Liver (tissue), 9 donors: ENCODE measurements around the gene HERPUD2. TPM values are rescaled to one million over a fixed set of nuclear protein-coding genes. Genes with fewer than 3 reads are reported as not detected.
"Not testable (repeated sequence)": the region's sequence is repeated elsewhere in the genome, so short reads cannot be mapped to it uniquely, and the experiment has no call there.

Experiments used
- DNase-seq: peaks from one replicate; pipeline ENCODE4 v3.0.0-alpha.2; 2017; ENCODE audit warnings: low spot score
- H3K27ac ChIP-seq, 2 donors: one replicate each; pipeline ENCODE4 v1.7.0; 2013; ENCODE audit warnings: inconsistent platforms in 2 of 2, low read length in 2 of 2, control low read depth in 1 of 2, low read depth in 1 of 2, mild to moderate bottlenecking in 1 of 2
- H3K27me3 ChIP-seq, 4 donors: one replicate each; pipeline versions ENCODE4 v1.6.1 to v1.7.0; 2013; ENCODE audit warnings: low read length in 3 of 4, inconsistent platforms in 1 of 4, mild to moderate bottlenecking in 1 of 4, moderate library complexity in 1 of 4; ENCODE audit not compliant: control insufficient read depth in 4 of 4, insufficient read depth in 4 of 4
- H3K36me3 ChIP-seq, 4 donors: one replicate each; pipeline versions ENCODE4 v1.6.1 to v1.7.0; 2013; ENCODE audit warnings: low read length in 3 of 4, mild to moderate bottlenecking in 3 of 4, low read depth in 1 of 4, moderate library complexity in 1 of 4; ENCODE audit not compliant: control insufficient read depth in 4 of 4, insufficient read depth in 3 of 4
- H3K4me1 ChIP-seq, 4 donors: one replicate each; pipeline versions ENCODE4 v1.6.1 to v1.7.0; 2013; ENCODE audit warnings: low read length in 3 of 4, mild to moderate bottlenecking in 3 of 4, moderate library complexity in 1 of 4; ENCODE audit not compliant: control insufficient read depth in 4 of 4, insufficient read depth in 4 of 4
- H3K4me3 ChIP-seq, 3 donors: one replicate each; pipeline versions ENCODE4 v1.6.1 to v1.7.0; 2013; ENCODE audit warnings: low read length in 3 of 3, control low read depth in 1 of 3, low read depth in 1 of 3, mild to moderate bottlenecking in 1 of 3
- H3K9ac ChIP-seq, 2 donors: one replicate each; pipeline ENCODE4 v1.7.0; 2013; ENCODE audit warnings: low read length in 2 of 2, mild to moderate bottlenecking in 2 of 2, moderate library complexity in 2 of 2, control low read depth in 1 of 2, low read depth in 1 of 2
- H3K9me3 ChIP-seq, 4 donors: one replicate each; pipeline versions ENCODE4 v1.6.1 to v1.7.0; 2013; ENCODE audit warnings: low read length in 3 of 4; ENCODE audit not compliant: control insufficient read depth in 4 of 4
- GABPA ChIP-seq, 2 donors: IDR thresholded peaks in 1 of 2; conservative IDR thresholded peaks in 1 of 2; 2 replicates each; pipeline ENCODE4 v1.6.1; 2016; ENCODE audit warnings: antibody characterized with exemption in 2 of 2, mild to moderate bottlenecking in 1 of 2, moderate library complexity in 1 of 2
- HNF4A ChIP-seq, 2 donors: conservative IDR thresholded peaks; 2 replicates each; pipeline ENCODE4 v1.6.1; 2016; ENCODE audit warnings: antibody characterized with exemption in 2 of 2, mild to moderate bottlenecking in 2 of 2
- HNF4G ChIP-seq: IDR thresholded peaks from 2 replicates; pipeline ENCODE4 v1.6.1; 2016; ENCODE audit warnings: antibody characterized with exemption
- JUND ChIP-seq, 2 donors: IDR thresholded peaks; 2 replicates each; pipeline ENCODE4 v1.6.1; 2016; ENCODE audit warnings: antibody characterized with exemption in 2 of 2
- NR2F2 ChIP-seq: IDR thresholded peaks from 2 replicates; pipeline ENCODE4 v1.6.1; 2016; ENCODE audit warnings: antibody characterized with exemption
- RAD21 ChIP-seq, 2 donors: IDR thresholded peaks; 2 replicates each; pipeline ENCODE4 v1.6.1; 2016; ENCODE audit warnings: antibody characterized with exemption in 2 of 2, mild to moderate bottlenecking in 2 of 2
- RXRA ChIP-seq, 2 donors: IDR thresholded peaks; 2 replicates each; pipeline ENCODE4 v1.6.1; 2017 to 2018; ENCODE audit warnings: antibody characterized with exemption in 2 of 2, mild to moderate bottlenecking in 1 of 2
- SP1 ChIP-seq: IDR thresholded peaks from 2 replicates; pipeline ENCODE4 v1.6.1; 2018; ENCODE audit warnings: antibody characterized with exemption, mild to moderate bottlenecking
- TAF1 ChIP-seq: conservative IDR thresholded peaks from 2 replicates; pipeline ENCODE4 v1.6.1; 2016; ENCODE audit warnings: antibody characterized with exemption, mild to moderate bottlenecking
- YY1 ChIP-seq: IDR thresholded peaks from 2 replicates; pipeline ENCODE4 v1.6.1; 2016; ENCODE audit warnings: antibody characterized with exemption, mild to moderate bottlenecking
- WGBS: extraction: QIAGEN DNeasy Blood & Tissue Kit; methylation state at CpG from one replicate; pipeline ENCODE4 v1.1.7; 2013; 5-methylcytosine and 5-hydroxymethylcytosine counted together
- polyA plus RNA-seq, 2 donors: library from polyadenylated mRNA; stranded (reverse) in 1 of 2; unstranded in 1 of 2; fragments of 200-250 nt in 1 of 2; fragments of >200 nt in 1 of 2; fragmentation: Nextera tagmentation in 1 of 2; extraction: Ambion mirVana in 1 of 2; gene quantifications; one replicate each; pipeline versions ENCODE4 v1.2.1 to v1.2.3, GENCODE V29; 2013 to 2015
- total RNA-seq, 2 donors: library from RNA; depleted of rRNA; stranded (reverse); fragments of >200 nt; gene quantifications; one replicate each; pipeline ENCODE4 v1.2.3, GENCODE V29; 2014
- TF ChIP-seq, protein P1 (sequence below): fragments of 150-350 bp; IDR thresholded peaks from 2 replicates; pipeline ENCODE4 v1.5.1; 2017; ENCODE audit warnings: improper control_type of control experiment, low read depth, low read length; ENCODE audit not compliant: missing input control
- TF ChIP-seq, protein P2 (sequence below): IDR thresholded peaks from 2 replicates; pipeline ENCODE4 v1.6.1; 2016; ENCODE audit warnings: antibody characterized with exemption
- TF ChIP-seq, protein P3 (sequence below): IDR thresholded peaks from 2 replicates; pipeline ENCODE4 v1.6.1; 2016; ENCODE audit warnings: antibody characterized with exemption
- TF ChIP-seq, protein P4 (sequence below): IDR thresholded peaks from 2 replicates; pipeline ENCODE4 v1.6.1; 2016; ENCODE audit warnings: antibody characterized with exemption
- TF ChIP-seq, protein P5 (sequence below): IDR thresholded peaks from 2 replicates; pipeline ENCODE4 v1.6.1; 2016; ENCODE audit warnings: antibody characterized with exemption, mild to moderate bottlenecking
- donor health status: healthy.
- donor health status: healthy.
- donor health status: healthy.
- donor health status: healthy.
- donor health status: healthy.

The HERPUD2 gene
- total and polyA plus RNA-seq, 4 donors, result 9.7 to 22.0 (median 13.7) TPM

DNA sequence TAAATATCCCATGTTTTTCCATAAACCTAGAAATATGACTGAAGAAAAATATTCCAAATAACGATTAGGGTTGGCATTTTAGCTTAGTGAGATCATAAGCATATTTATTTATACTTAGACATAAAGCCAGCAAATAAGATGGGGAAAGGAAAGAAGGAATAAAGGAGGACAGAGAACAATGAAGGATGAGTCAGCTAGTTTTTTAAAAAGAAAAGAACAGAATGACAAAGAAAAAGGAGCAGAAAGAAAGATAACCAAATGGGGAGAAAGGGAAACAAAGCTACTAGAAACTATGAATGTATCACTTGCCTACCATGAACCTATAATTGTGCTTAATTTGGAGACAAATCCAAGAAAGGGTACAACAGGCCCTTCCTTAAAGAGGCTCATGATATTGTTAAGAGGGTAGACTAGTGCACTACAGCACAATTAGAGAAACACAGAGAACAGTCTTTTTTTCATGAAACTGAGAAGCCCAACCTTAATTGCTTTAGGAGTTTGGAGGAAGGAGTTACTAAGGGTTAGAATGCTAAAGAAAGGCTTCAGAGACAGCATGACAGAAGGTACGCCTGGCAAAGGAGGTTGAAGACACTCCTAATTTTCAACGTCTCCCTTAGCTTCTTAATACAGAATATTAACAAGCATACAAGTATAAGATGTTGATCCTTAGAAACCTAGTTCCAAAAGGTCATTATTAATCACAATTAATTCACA lies 23.9 kb downstream of the HERPUD2 start:
- Histone ChIP-seq H3K36me3 (peaks cover 3 to 18% (median 11%) of the 10 kb centered on the region in 4 donors), H3K4me3 (no peak overlapping the region), H3K4me1 (peaks cover 0 to 1% (median 0%) of the 10 kb centered on the region in 4 donors), H3K9ac (no peak overlapping the region), H3K27me3 (no peaks in the 10 kb centered on the region), H3K27ac (no peak overlapping the region), H3K9me3 (no peaks in the 10 kb centered on the region)
- 93% methylated on average over 3 of the region's 3 CpGs for WGBS
- no peak for TF ChIP-seq YY1
- TF ChIP-seq RAD21 (IDR thresholded peaks at IDR 0.05), result no peak
- TF ChIP-seq NR2F2, result no peak
- TF ChIP-seq TAF1, result no peak
- TF ChIP-seq SP1, result no peak
- TF ChIP-seq, protein P1, sequence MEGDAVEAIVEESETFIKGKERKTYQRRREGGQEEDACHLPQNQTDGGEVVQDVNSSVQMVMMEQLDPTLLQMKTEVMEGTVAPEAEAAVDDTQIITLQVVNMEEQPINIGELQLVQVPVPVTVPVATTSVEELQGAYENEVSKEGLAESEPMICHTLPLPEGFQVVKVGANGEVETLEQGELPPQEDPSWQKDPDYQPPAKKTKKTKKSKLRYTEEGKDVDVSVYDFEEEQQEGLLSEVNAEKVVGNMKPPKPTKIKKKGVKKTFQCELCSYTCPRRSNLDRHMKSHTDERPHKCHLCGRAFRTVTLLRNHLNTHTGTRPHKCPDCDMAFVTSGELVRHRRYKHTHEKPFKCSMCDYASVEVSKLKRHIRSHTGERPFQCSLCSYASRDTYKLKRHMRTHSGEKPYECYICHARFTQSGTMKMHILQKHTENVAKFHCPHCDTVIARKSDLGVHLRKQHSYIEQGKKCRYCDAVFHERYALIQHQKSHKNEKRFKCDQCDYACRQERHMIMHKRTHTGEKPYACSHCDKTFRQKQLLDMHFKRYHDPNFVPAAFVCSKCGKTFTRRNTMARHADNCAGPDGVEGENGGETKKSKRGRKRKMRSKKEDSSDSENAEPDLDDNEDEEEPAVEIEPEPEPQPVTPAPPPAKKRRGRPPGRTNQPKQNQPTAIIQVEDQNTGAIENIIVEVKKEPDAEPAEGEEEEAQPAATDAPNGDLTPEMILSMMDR, result no peak
- no peak for TF ChIP-seq HNF4G
- TF ChIP-seq, protein P2, sequence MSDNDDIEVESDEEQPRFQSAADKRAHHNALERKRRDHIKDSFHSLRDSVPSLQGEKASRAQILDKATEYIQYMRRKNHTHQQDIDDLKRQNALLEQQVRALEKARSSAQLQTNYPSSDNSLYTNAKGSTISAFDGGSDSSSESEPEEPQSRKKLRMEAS, result no peak
- TF ChIP-seq, protein P3, sequence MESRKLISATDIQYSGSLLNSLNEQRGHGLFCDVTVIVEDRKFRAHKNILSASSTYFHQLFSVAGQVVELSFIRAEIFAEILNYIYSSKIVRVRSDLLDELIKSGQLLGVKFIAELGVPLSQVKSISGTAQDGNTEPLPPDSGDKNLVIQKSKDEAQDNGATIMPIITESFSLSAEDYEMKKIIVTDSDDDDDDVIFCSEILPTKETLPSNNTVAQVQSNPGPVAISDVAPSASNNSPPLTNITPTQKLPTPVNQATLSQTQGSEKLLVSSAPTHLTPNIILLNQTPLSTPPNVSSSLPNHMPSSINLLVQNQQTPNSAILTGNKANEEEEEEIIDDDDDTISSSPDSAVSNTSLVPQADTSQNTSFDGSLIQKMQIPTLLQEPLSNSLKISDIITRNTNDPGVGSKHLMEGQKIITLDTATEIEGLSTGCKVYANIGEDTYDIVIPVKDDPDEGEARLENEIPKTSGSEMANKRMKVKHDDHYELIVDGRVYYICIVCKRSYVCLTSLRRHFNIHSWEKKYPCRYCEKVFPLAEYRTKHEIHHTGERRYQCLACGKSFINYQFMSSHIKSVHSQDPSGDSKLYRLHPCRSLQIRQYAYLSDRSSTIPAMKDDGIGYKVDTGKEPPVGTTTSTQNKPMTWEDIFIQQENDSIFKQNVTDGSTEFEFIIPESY, result no peak
- TF ChIP-seq, protein P4, sequence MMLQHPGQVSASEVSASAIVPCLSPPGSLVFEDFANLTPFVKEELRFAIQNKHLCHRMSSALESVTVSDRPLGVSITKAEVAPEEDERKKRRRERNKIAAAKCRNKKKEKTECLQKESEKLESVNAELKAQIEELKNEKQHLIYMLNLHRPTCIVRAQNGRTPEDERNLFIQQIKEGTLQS, result no peak
- no peak for TF ChIP-seq JUND (IDR thresholded peaks at IDR 0.05)
- no peak for TF ChIP-seq HNF4A (conservative IDR thresholded peaks at IDR 0.05)
- TF ChIP-seq, protein P5, sequence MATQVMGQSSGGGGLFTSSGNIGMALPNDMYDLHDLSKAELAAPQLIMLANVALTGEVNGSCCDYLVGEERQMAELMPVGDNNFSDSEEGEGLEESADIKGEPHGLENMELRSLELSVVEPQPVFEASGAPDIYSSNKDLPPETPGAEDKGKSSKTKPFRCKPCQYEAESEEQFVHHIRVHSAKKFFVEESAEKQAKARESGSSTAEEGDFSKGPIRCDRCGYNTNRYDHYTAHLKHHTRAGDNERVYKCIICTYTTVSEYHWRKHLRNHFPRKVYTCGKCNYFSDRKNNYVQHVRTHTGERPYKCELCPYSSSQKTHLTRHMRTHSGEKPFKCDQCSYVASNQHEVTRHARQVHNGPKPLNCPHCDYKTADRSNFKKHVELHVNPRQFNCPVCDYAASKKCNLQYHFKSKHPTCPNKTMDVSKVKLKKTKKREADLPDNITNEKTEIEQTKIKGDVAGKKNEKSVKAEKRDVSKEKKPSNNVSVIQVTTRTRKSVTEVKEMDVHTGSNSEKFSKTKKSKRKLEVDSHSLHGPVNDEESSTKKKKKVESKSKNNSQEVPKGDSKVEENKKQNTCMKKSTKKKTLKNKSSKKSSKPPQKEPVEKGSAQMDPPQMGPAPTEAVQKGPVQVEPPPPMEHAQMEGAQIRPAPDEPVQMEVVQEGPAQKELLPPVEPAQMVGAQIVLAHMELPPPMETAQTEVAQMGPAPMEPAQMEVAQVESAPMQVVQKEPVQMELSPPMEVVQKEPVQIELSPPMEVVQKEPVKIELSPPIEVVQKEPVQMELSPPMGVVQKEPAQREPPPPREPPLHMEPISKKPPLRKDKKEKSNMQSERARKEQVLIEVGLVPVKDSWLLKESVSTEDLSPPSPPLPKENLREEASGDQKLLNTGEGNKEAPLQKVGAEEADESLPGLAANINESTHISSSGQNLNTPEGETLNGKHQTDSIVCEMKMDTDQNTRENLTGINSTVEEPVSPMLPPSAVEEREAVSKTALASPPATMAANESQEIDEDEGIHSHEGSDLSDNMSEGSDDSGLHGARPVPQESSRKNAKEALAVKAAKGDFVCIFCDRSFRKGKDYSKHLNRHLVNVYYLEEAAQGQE, result no peak
- TF ChIP-seq GABPA (IDR thresholded peaks at IDR 0.05 in 1 of 2, conservative IDR thresholded peaks at IDR 0.05 in 1 of 2), result no peak
- TF ChIP-seq RXRA (IDR thresholded peaks at IDR 0.05), result no peak
- DNase-seq, result no peak

DNA sequence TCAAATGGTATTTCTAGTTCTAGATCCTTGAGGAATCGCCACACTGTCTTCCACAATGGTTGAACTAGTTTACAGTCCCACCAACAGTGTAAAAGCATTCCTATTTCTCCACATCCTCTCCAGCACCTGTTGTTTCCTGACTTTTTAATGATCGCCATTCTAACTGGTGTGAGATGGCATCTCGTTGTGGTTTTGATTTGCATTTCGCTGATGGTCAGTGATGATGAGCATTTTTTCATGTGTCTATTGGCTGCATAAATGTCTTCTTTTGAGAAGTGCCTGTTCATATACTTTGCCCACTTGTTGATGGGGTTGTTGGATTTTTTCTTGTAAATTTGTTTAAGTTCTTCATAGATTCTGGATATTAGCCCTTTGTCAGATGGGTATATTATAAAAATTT lies 34.5 kb downstream of the HERPUD2 start:
- H3K4me3 ChIP-seq, H3K27ac ChIP-seq, H3K9ac ChIP-seq, DNase-seq, H3K36me3 ChIP-seq, H3K27me3 ChIP-seq, H3K9me3 ChIP-seq, H3K4me1 ChIP-seq: not testable (repeated sequence)
- 95% methylated on average over 4 of the region's 4 CpGs for WGBS
